Activated T-helper 1 cell treated with anti-CD3 and anti-CD28 coated beads, Interleukin-2, amount 50 U/mL, for 16 hours (primary cell): Measurements from ENCODE around the gene THUMPD3.

Experiments used
- DNase-seq, 2 donors: peaks; one replicate each; pipeline ENCODE4 v3.0.0-alpha.2; 2020; ENCODE audit warnings: low read depth in 1 of 2, low spot score in 1 of 2

THUMPD3 gene

GRCh38 chr3:9352917-9353752 lies 9.7 kb upstream of the THUMPD3 start:
- peak in 1 of 2 donors; percentile 11 for DNase-seq

DNA sequence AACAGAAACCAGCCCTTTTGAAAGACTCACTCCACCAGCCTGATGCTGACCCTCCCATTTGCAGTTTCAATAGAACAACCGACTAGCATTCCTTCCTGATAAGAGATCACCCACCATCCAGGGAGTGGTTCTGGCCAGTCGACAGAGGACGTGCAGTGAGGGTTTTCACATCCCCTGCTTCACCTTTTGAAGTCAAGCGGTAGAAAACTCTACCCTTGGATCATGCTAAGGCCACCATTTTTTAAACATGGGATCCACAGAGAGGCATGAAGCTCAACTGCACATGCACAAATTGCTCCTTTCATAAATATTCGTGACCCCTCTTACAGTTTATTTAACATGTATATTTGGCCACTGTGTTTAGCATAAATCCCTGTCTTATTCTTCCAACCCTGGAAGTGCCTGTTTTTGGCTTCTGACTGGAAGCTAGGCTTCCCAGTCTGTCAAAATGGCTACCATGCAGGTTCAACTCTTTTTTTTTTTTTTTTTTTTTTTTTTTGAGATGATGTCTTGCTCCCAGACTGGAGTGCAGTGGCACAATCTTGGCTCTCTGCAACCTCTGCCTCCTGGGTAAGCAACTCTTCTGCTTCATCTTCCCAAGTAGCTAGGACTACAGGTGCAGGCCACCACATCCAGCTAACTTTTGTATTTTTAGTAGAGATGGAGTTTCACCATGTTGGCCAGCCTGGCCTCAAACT lies 1.0 kb upstream of the THUMPD3 start:
- no peak for DNase-seq

- DNase-seq, result no peak
These were observed 6.7 kb downstream of the THUMPD3 start for GRCh38 chr3:9369508-9369907.

DNA sequence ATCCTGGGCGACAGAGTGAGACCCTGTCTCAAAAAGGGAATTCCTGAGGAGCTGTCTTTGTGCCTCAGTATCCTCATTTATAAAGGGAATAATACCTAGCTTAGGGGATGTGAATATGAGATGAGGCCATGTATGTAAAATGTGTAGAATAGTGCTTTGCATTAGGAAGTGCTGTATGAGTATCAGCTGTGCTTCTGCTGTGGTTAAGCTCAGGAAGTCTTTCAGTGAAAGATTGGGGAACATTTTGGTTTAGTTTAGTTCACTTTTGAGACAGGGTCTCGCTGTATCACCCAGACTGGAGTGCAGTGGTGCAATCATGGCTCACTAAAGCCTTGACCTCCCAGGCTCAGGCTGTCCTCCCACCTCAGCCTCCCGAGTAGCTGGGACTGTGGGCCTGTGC lies 10.6 kb downstream of the THUMPD3 start:
- no peak for DNase-seq

DNA sequence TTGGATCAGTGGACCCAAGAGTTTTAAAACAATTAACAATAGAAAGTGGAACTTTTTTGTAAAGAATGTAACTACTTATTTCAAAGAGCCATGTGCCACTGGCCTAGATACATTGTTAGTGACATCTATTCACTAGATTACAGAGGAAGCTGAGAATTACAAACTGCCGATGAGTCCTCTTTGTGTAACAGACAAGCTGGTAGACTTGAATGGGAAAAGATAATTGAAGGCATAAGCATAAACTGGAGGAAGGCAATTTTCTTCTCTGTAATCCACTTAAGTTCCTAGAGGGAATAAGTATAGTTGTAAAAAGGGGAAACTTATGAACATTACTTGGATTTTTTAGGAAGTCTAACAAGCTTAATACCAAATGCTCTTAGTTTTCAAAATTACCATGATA lies 15.1 kb downstream of the THUMPD3 start:
- no peak for DNase-seq

GRCh38 chr3:9379327-9379726 lies 16.5 kb downstream of the THUMPD3 start:
- DNase-seq, result no peak

GRCh38 chr3:9380014-9380413 lies 17.2 kb downstream of the THUMPD3 start:
- no peak for DNase-seq

DNA sequence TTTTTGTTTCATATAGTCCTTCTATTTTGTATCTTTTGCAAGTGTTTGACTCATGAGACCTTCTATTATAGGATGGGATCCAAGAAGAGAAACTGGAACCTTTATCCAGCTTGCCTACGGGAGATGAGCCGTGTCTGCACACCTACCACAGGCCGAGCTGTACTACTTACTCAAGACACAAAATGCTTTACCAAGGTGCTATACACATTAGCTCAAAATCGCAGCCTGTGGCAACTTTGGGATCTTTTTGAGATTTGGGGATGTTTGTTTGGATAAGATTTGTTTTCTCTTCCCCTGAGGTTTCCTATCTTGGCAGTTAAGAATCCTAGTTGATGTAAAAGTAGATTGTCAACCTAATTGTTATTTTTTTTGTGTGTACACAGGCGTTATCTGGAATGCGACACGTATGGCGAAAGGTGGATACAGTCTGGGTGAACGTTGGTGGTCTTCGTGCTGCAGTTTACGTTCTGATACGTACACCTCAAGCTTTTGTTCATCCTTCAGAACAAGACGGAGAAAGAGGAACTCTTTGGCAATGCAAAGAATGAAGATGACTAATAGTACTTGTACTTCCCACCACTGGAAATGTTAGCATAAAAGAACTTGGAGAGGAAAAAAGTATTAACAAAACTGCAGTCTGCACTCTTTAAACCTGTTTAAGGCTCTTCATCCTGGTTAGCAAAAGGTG lies 21.4 kb downstream of the THUMPD3 start:
- DNase-seq, result no peak

GRCh38 chr3:9385187-9386077 lies 22.6 kb downstream of the THUMPD3 start:
- DNase-seq, result no peak

DNA sequence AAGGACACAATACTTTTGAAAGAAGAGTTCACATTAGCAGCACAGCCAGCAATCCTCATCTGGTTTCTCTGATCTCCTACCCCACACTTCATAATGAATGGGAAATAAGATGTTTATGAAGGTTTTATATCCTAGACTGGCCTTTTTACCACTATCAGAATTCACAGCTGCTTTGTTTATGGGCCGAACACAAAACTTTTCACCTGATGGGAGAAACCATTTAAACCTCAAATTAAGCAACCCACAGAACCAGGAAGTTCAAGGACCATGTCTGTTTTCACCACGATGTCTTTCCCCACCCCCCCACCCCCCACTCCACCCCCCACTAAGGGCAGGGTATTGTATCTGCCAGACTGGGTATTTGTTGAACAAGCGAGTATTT lies 23.2 kb downstream of the THUMPD3 start:
- DNase-seq, result no peak

- no peak for DNase-seq
These were observed 23.9 kb downstream of the THUMPD3 start for GRCh38 chr3:9386501-9387321.

DNA sequence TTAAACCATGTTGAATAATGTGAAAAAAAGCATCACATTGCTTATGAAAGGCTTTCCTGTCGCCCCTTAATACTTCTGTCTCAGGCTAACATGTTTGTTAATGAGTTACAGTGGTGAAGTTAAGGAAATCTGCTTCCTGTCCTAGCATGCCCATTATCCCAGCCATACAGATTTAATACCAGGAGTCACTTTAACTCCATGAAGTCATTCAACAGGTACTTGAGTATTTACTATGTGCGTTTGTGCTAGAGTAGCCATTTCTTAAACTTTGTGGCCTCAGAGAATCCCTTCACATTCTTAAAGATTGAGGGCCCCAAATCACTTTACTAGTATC lies 24.4 kb downstream of the THUMPD3 start:
- DNase-seq, result no peak

DNA sequence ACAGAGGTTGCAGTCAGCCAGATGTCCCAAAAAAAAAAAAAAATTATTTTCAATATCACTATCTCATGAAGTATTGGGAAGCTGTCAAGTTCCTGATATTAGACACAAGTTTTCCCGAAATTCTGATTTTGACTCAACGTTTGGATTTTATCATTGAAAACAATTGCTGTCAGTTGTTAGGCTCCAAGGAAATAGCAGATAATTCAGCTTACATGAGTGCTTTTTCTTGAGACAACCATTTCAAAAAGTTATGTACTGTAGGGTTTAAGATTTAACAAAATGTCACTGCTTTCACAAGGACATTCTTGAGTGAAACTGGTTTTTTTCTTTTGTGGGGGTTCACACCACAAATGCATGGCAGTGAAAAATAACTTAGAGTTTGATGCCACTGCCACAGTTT lies 25.3 kb downstream of the THUMPD3 start:
- no peak for DNase-seq

- no peak for DNase-seq
These were observed 25.9 kb downstream of the THUMPD3 start for GRCh38 chr3:9388562-9389272.

GRCh38 chr3:9390265-9390888 lies 27.5 kb downstream of the THUMPD3 start:
- no peak for DNase-seq

DNA sequence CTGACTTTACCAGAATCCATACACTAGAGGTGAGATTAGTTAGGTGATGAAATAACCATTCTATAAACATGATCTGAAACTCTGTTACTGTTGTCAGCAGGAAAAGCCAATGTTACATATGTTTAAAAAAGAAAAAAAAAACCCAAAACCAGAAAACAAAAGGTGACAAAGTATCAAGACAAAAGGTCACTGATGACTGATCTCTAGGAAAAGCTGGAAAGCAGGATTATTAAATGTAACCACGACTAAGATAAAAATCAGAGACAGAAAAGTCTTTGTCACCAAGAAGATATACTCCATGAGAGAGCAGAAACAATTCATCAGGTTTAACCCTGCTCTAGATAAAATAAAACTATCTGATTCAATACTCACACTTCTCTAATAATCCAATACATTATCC lies 29.2 kb downstream of the THUMPD3 start:
- no peak for DNase-seq

DNA sequence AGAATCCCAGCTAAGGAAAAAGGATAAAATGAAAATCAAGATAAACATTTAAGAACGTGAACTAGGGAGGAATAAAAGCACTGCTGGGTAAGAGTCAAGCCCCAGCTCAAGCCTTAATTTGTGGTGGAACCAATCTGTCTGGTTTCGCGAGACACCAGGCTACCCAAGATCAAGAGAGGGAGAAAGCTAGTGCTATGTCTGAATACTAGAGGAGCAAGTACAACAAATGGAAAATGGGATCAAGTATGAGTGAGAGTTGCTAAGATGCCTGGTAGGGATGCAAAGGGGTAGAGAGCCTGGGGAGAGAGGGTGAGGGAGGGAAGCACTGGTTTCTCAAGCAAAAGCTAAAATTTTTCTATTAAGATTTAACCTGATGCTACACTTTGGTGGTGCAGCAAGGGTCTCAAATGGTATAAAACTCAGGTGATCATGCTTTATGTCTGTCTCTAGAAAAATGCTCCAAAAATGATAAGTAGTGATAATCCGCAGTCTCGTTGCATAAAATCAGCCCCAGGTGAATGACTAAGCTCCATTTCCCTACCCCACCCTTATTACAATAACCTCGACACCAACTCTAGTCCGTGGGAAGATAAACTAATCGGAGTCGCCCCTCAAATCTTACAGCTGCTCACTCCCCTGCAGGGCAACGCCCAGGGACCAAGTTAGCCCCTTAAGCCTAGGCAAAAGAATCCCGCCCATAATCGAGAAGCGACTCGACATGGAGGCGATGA lies 32.9 kb downstream of the THUMPD3 start:
- no peak for DNase-seq

DNA sequence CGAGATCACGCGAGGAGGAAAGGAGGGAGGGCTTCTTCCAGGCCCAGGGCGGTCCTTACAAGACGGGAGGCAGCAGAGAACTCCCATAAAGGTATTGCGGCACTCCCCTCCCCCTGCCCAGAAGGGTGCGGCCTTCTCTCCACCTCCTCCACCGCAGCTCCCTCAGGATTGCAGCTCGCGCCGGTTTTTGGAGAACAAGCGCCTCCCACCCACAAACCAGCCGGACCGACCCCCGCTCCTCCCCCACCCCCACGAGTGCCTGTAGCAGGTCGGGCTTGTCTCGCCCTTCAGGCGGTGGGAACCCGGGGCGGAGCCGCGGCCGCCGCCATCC lies 33.4 kb downstream of the THUMPD3 start:
- DNase-seq, result peak; percentile 47 to 65
